H1 (cell line): ENCODE data around the gene CADPS. TPM values are rescaled to one million over a fixed set of nuclear protein-coding genes. Genes with fewer than 3 reads are reported as not detected.

Source experiments
- CTCF ChIA-PET: fragments of 300-600 bp; sonication (Branson Sonifier 250); formaldehyde crosslinking; loops from one replicate; lab custom pipeline; 2021; ENCODE audit not compliant: partially characterized antibody; lab: Charles Lee
- POLR2A ChIA-PET: fragments of 300-600 bp; sonication (Branson Sonifier 250); formaldehyde crosslinking; loops from one replicate; lab custom pipeline; 2021; ENCODE audit warnings: inconsistent platforms; ENCODE audit not compliant: partially characterized antibody; lab: Charles Lee
- DNase-seq, 2 experiments: peaks; one replicate each; pipeline versions ENCODE4 v3.0.0 to v3.0.0-alpha.2; 2010 to 2022; ENCODE audit warnings: low spot score in 2 of 2, low read depth in 1 of 2, mixed read lengths in 1 of 2
- FAIRE-seq: peaks from 2 replicates; lab custom pipeline; 2011; peaks lifted over from hg19 to GRCh38; lab: Jason Lieb, UNC
- H2AFZ ChIP-seq: 2 replicates; pipeline ENCODE4 v1.8.1; 2012; ENCODE audit warnings: low read length, inconsistent platforms
- H2AK5ac ChIP-seq: 2 replicates; pipeline ENCODE4 v1.6.1; 2013; ENCODE audit warnings: low read depth, low read length
- H2BK120ac ChIP-seq: replicated peaks from 2 replicates; pipeline ENCODE3; 2013; ENCODE audit warnings: low read depth, low read length, inconsistent platforms
- H2BK12ac ChIP-seq: 2 replicates; pipeline ENCODE4 v1.6.1; 2013; ENCODE audit warnings: low read depth, low read length
- H2BK15ac ChIP-seq: 2 replicates; pipeline ENCODE4 v1.6.1; 2013; ENCODE audit warnings: low read length
- H2BK20ac ChIP-seq: 2 replicates; pipeline ENCODE4 v1.6.1; 2013; ENCODE audit warnings: low read length
- H2BK5ac ChIP-seq: 2 replicates; pipeline ENCODE4 v1.6.1; 2013; ENCODE audit warnings: low read depth, low read length
- H3K14ac ChIP-seq: 2 replicates; pipeline ENCODE4 v1.6.1; 2013; ENCODE audit warnings: inconsistent platforms; ENCODE audit not compliant: insufficient read length
- H3K18ac ChIP-seq: 2 replicates; pipeline ENCODE4 v1.6.1; 2013; ENCODE audit warnings: low read length; ENCODE audit errors: extremely low read depth
- H3K23ac ChIP-seq: 2 replicates; pipeline ENCODE4 v1.6.1; 2013; ENCODE audit warnings: inconsistent platforms; ENCODE audit not compliant: insufficient read length
- H3K23me2 ChIP-seq: 2 replicates; pipeline ENCODE4 v1.6.1; 2013; ENCODE audit warnings: low read depth, low read length
- H3K27ac ChIP-seq: 2 replicates; pipeline ENCODE4 v1.6.1; 2011; ENCODE audit warnings: low read depth, low read length, inconsistent platforms
- H3K27me3 ChIP-seq, 4 experiments: replicated peaks in 1 of 4; 1 replicate in 1 of 4; 2 replicates in 3 of 4; pipeline versions ENCODE4 v1.6.1 to v1.8.1; 2011 to 2013; ENCODE audit warnings: low read length in 3 of 4, mild to moderate bottlenecking in 3 of 4, inconsistent platforms in 2 of 4, mixed read lengths in 2 of 4, moderate library complexity in 1 of 4; ENCODE audit not compliant: control insufficient read depth in 3 of 4, insufficient read depth in 3 of 4; ENCODE audit errors: extremely low read depth in 1 of 4
- H3K36me3 ChIP-seq, 4 experiments: 2 replicates each; pipeline versions ENCODE4 v1.6.1 to v1.8.1; 2011 to 2013; ENCODE audit warnings: mild to moderate bottlenecking in 4 of 4, low read length in 3 of 4, moderate library complexity in 2 of 4, control low read depth in 1 of 4, inconsistent platforms in 1 of 4; ENCODE audit not compliant: insufficient read depth in 4 of 4, control insufficient read depth in 2 of 4
- H3K4ac ChIP-seq: replicated peaks from 2 replicates; pipeline ENCODE3; 2013; ENCODE audit warnings: low read length, low read depth, mixed read lengths, inconsistent platforms; ENCODE audit not compliant: insufficient read length
- H3K4me1 ChIP-seq, 4 experiments: replicated peaks in 1 of 4; 1 replicate in 1 of 4; 2 replicates in 3 of 4; pipeline versions ENCODE4 v1.6.1 to v1.8.1; 2011 to 2013; ENCODE audit warnings: low read length in 3 of 4, inconsistent platforms in 2 of 4, mixed read lengths in 1 of 4; ENCODE audit not compliant: insufficient read depth in 4 of 4, control insufficient read depth in 3 of 4
- H3K4me2 ChIP-seq, 2 experiments: 2 replicates each; pipeline versions ENCODE4 v1.6.1 to v1.8.1; 2011 to 2013; ENCODE audit warnings: low read depth in 2 of 2, low read length in 2 of 2, control low read depth in 1 of 2, inconsistent platforms in 1 of 2, mild to moderate bottlenecking in 1 of 2; ENCODE audit not compliant: insufficient read depth in 1 of 2
- H3K4me3 ChIP-seq, 4 experiments: fragments of 200-600, 300-600 bp in 1 of 4; sonication (generic), shearing (Covaris generic), sonication (Bioruptor Twin) in 1 of 4; 2 replicates each; pipeline versions ENCODE4 v1.5.1 to v1.8.1; 2011 to 2016; ENCODE audit warnings: low read length in 4 of 4, low read depth in 3 of 4, control low read depth in 2 of 4, inconsistent platforms in 2 of 4, mild to moderate bottlenecking in 2 of 4, mixed read lengths in 1 of 4, moderate library complexity in 1 of 4; ENCODE audit not compliant: insufficient read depth in 2 of 4; ENCODE audit errors: extremely low read depth in 1 of 4
- H3K56ac ChIP-seq: replicated peaks from 2 replicates; pipeline ENCODE3; 2013; ENCODE audit warnings: low read depth, mild to moderate bottlenecking, mixed read lengths, low read length, inconsistent platforms; ENCODE audit not compliant: insufficient read length
- H3K79me1 ChIP-seq: 2 replicates; pipeline ENCODE4 v1.6.1; 2013; ENCODE audit warnings: low read depth, low read length, control low read depth
- H3K79me2 ChIP-seq, 2 experiments: 2 replicates each; pipeline versions ENCODE4 v1.6.1 to v1.8.1; 2012 to 2013; ENCODE audit warnings: low read length in 2 of 2, mild to moderate bottlenecking in 2 of 2, inconsistent platforms in 1 of 2; ENCODE audit not compliant: insufficient read depth in 2 of 2, control insufficient read depth in 1 of 2
- H3K9ac ChIP-seq, 4 experiments: replicated peaks in 1 of 4; 1 replicate in 1 of 4; 2 replicates in 3 of 4; pipeline versions ENCODE4 v1.6.1 to v1.8.1; 2011 to 2013; ENCODE audit warnings: low read depth in 3 of 4, low read length in 3 of 4, control low read depth in 2 of 4, mild to moderate bottlenecking in 2 of 4, moderate library complexity in 2 of 4, inconsistent platforms in 1 of 4; ENCODE audit errors: extremely low read depth in 1 of 4
- H3K9me3 ChIP-seq, 2 experiments: 2 replicates each; pipeline versions ENCODE4 v1.6.1 to v1.8.1; 2012 to 2013; ENCODE audit warnings: mild to moderate bottlenecking in 2 of 2, moderate library complexity in 2 of 2, control low read depth in 1 of 2, inconsistent platforms in 1 of 2, low read depth in 1 of 2, low read length in 1 of 2, mixed read lengths in 1 of 2; ENCODE audit not compliant: insufficient read depth in 2 of 2
- H4K20me1 ChIP-seq, 2 experiments: replicated peaks in 1 of 2; 2 replicates each; pipeline versions ENCODE3 to v1.8.1; 2011 to 2013; ENCODE audit warnings: inconsistent platforms in 2 of 2, low read length in 2 of 2, mild to moderate bottlenecking in 1 of 2; ENCODE audit not compliant: insufficient read depth in 2 of 2, control insufficient read depth in 1 of 2
- H4K5ac ChIP-seq: 2 replicates; pipeline ENCODE4 v1.6.1; 2013; ENCODE audit warnings: low read length, low read depth, mixed read lengths, inconsistent platforms; ENCODE audit not compliant: insufficient read length
- H4K8ac ChIP-seq: 2 replicates; pipeline ENCODE4 v1.8.0; 2013; ENCODE audit warnings: mild to moderate bottlenecking, moderate library complexity, low read length, inconsistent platforms; ENCODE audit not compliant: insufficient read depth; ENCODE audit errors: extremely low read depth
- H4K91ac ChIP-seq: replicated peaks from 2 replicates; pipeline ENCODE3; 2013; ENCODE audit warnings: low read length, mixed read lengths, inconsistent platforms; ENCODE audit not compliant: insufficient read length
- CBX5 ChIP-seq: fragments of 300-800, 300-1000 bp; sonication (generic); IDR thresholded peaks from 2 replicates; pipeline ENCODE4 v1.7.1; 2016; ENCODE audit warnings: antibody characterized with exemption, low read length, low read depth
- E2F6 ChIP-seq: IDR thresholded peaks from 2 replicates; pipeline ENCODE4 v1.6.1; 2012; ENCODE audit warnings: inconsistent platforms
- NANOG ChIP-seq: IDR thresholded peaks from 2 replicates; pipeline ENCODE4 v1.6.1; 2011; ENCODE audit warnings: low read length, low read depth, mild to moderate bottlenecking, inconsistent platforms; ENCODE audit not compliant: insufficient read depth, poor library complexity, severe bottlenecking
- RAD21 ChIP-seq, 2 experiments: IDR thresholded peaks in 1 of 2; conservative IDR thresholded peaks in 1 of 2; 2 replicates each; pipeline ENCODE4 v1.6.1; 2011; ENCODE audit warnings: low read depth in 2 of 2, low read length in 2 of 2, improper control_type of control experiment in 1 of 2, inconsistent platforms in 1 of 2, mild to moderate bottlenecking in 1 of 2, moderate library complexity in 1 of 2
- RNF2 ChIP-seq: fragments of 200-900, 300-1000 bp; sonication (generic); IDR thresholded peaks from 2 replicates; pipeline ENCODE4 v1.7.1; 2016; ENCODE audit warnings: borderline replicate concordance, low read depth, mild to moderate bottlenecking, antibody characterized with exemption, low read length; ENCODE audit not compliant: poor library complexity, severe bottlenecking; ENCODE audit errors: missing control alignments
- SAP30 ChIP-seq: fragments of 300-600 bp; sonication (generic); IDR thresholded peaks from 2 replicates; pipeline ENCODE4 v1.7.1; 2012; ENCODE audit warnings: low read length, moderate library complexity, mild to moderate bottlenecking, inconsistent platforms; ENCODE audit not compliant: insufficient read depth, insufficient replicate concordance
- SIN3A ChIP-seq, 2 experiments: IDR thresholded peaks in 1 of 2; conservative IDR thresholded peaks in 1 of 2; 2 replicates each; pipeline ENCODE4 v1.6.1; 2011 to 2012; ENCODE audit warnings: low read length in 2 of 2, improper control_type of control experiment in 1 of 2, low read depth in 1 of 2, mild to moderate bottlenecking in 1 of 2
- SRF ChIP-seq: IDR thresholded peaks from 2 replicates; pipeline ENCODE4 v1.6.1; 2011; ENCODE audit warnings: mild to moderate bottlenecking, low read depth, low read length, moderate library complexity
- SUZ12 ChIP-seq: fragments of 200-600 bp; sonication (generic); IDR thresholded peaks from 2 replicates; pipeline ENCODE4 v1.6.1; 2012; ENCODE audit warnings: mild to moderate bottlenecking, inconsistent platforms, low read length, moderate library complexity, mixed read lengths
- TBP ChIP-seq: IDR thresholded peaks from 2 replicates; pipeline ENCODE4 v1.6.1; 2011; ENCODE audit warnings: low read depth, low read length, improper control_type of control experiment
- TEAD4 ChIP-seq: IDR thresholded peaks from 2 replicates; pipeline ENCODE4 v1.6.1; 2012; ENCODE audit warnings: low read depth, low read length, inconsistent platforms, mixed read lengths
- WGBS, 2 experiments: shearing (Covaris generic) in 1 of 2; methylation state at CpG; one replicate each; pipeline versions ENCODE4 v1.1.6 to v1.1.7; 2013 to 2015; ENCODE audit warnings: low lambda C conversion rate in 2 of 2, mixed read lengths in 2 of 2, inconsistent platforms in 1 of 2, low coverage in 1 of 2, missing lambda C conversion rate in 1 of 2; ENCODE audit not compliant: insufficient replicate concordance in 2 of 2, insufficient coverage in 1 of 2, insufficient read length in 1 of 2; ENCODE audit errors: extremely low coverage in 1 of 2, missing lambda C conversion rate in 1 of 2; 5-methylcytosine and 5-hydroxymethylcytosine counted together
- polyA plus RNA-seq, 7 experiments: library from polyadenylated mRNA; depleted of rRNA in 3 of 7; stranded (reverse) in 5 of 7; unstranded in 2 of 7; fragments of >200 nt in 5 of 7; fragments of 200-250 nt in 2 of 7; gene quantifications; 1 replicate in 5 of 7; 2 replicates in 1 of 7; 4 replicates in 1 of 7; pipeline versions ENCODE4 v1.2.1 to v1.2.3, GENCODE V29; 2011 to 2013; ENCODE audit warnings: missing spikeins in 2 of 7, mixed read lengths in 2 of 7
- total RNA-seq: library from RNA; stranded (reverse); fragmentation: NEBNext Ultra II Directional; extraction: Animal tissue kit (Norgen Biotek cat#: 25700); gene quantifications from 2 replicates; pipeline ENCODE4 v1.2.1, GENCODE V29; 2021

Gene CADPS
- total and polyA plus RNA-seq, 2 of the 8 experiments (the other 6 are each of a cell fraction or from before 2014, with no cell fraction given), result 7.1 to 10.2 TPM

- H2BK12ac ChIP-seq, result no peak overlapping the region
- no peak overlapping the region for H3K56ac ChIP-seq
- no peak overlapping the region for H2BK5ac ChIP-seq
- H3K18ac ChIP-seq, result no peak overlapping the region
- H3K4me1 ChIP-seq, result no peaks in the 10 kb centered on the region
- no peak overlapping the region for H3K23ac ChIP-seq
- no peaks in the 10 kb centered on the region for H3K9me3 ChIP-seq
- H3K4me2 ChIP-seq, result no peak overlapping the region
- no peaks in the 10 kb centered on the region for H3K23me2 ChIP-seq
- no peak overlapping the region for H2BK20ac ChIP-seq
- no peak overlapping the region for H2BK15ac ChIP-seq
- ChIA-PET POLR2A (no interaction called here), CTCF (interaction anchor here (1.1 to 1.8 kb wide), 2 partner anchors 28 to 50 kb away, joined by 4 to 7 read pairs; no protein-coding TSS in a partner anchor)
- H3K9ac ChIP-seq, result no peak overlapping the region
- FAIRE-seq (no peak), DNase-seq (no peak)
- no peak overlapping the region for H2AK5ac ChIP-seq
- H3K27ac ChIP-seq, result no peak overlapping the region
- H3K4ac ChIP-seq, result no peak overlapping the region
- no peaks in the 10 kb centered on the region for H3K79me2 ChIP-seq
- no peak overlapping the region for H4K8ac ChIP-seq
- no peaks in the 10 kb centered on the region for H3K79me1 ChIP-seq
- H3K14ac ChIP-seq, result no peak overlapping the region
- H3K4me3 ChIP-seq, result no peak overlapping the region
- no peak overlapping the region for H4K5ac ChIP-seq
- H3K27me3 ChIP-seq, result no peaks in the 10 kb centered on the region
- H3K36me3 ChIP-seq, result no peaks in the 10 kb centered on the region
- no peak overlapping the region for H2AFZ ChIP-seq
- H2BK120ac ChIP-seq, result no peak overlapping the region
- WGBS, 2 experiments, result 76% methylated on average over 5 of the region's 5 CpGs; no CpG with 5 or more reads in 1 of the 2 experiments
- no peak overlapping the region for H4K91ac ChIP-seq
- H4K20me1 ChIP-seq, result no peaks in the 10 kb centered on the region
- TF ChIP-seq CBX5 (no peak), NANOG (no peak), SAP30 (no peak), TEAD4 (no peak), SIN3A (conservative IDR thresholded peaks at IDR 0.05 in 1 of 2, IDR thresholded peaks at IDR 0.05 in 1 of 2; ENCODE audit: low read depth in 1 of 2, low read length in 2 of 2) (no peak), SUZ12 (no peak), TBP (no peak), SRF (no peak), RNF2 (no peak), RAD21 (IDR thresholded peaks at IDR 0.05 in 1 of 2, conservative IDR thresholded peaks at IDR 0.05 in 1 of 2; ENCODE audit: low read depth in 2 of 2, low read length in 2 of 2) (no peak), E2F6 (no peak)
These were observed 259.9 kb downstream of the CADPS start for GRCh38 chr3:62615258-62615849.
